Measurements from ENCODE around the gene C1orf185. TPM values are rescaled to one million over a fixed set of nuclear protein-coding genes. Genes with fewer than 3 reads are reported as not detected.
A peak's percentile ranks its signal among the peaks of the same experiment; 100 is the strongest.

C1orf185 gene
- total and polyA plus RNA-seq, 4 donors, result not detected

- Histone ChIP-seq H3K4me1 (ENCODE audit: control insufficient read depth, insufficient read depth, low read length) (no peaks in the 10 kb centered on the region), H3K36me3 (ENCODE audit: control insufficient read depth, insufficient read depth, low read length) (no peaks in the 10 kb centered on the region), H3K27ac (ENCODE audit: low read depth, low read length) (no peak overlapping the region), H3K9me3 (ENCODE audit: control insufficient read depth, insufficient read depth, low read length) (no peaks in the 10 kb centered on the region), H3K27me3 (ENCODE audit: control insufficient read depth, insufficient read depth, low read length) (no peaks in the 10 kb centered on the region), H3K4me3 (ENCODE audit: low read depth, low read length) (no peak overlapping the region)
- no CpG with 5 or more reads among the region's 1 CpG for WGBS (ENCODE audit: insufficient coverage)
- DNase-seq (ENCODE audit: low read depth in 4 of 6, low spot score in 6 of 6), result no peak
These were observed 88.9 kb downstream of the C1orf185 start for GRCh38 chr1:51190961-51191360.

- H3K4me1 ChIP-seq (ENCODE audit: control insufficient read depth, insufficient read depth, low read length), result no peaks in the 10 kb centered on the region
- no peak overlapping the region for H3K4me3 ChIP-seq (ENCODE audit: low read depth, low read length)
- H3K27me3 ChIP-seq (ENCODE audit: control insufficient read depth, insufficient read depth, low read length), result no peaks in the 10 kb centered on the region
- H3K9me3 ChIP-seq (ENCODE audit: control insufficient read depth, insufficient read depth, low read length), result no peaks in the 10 kb centered on the region
- DNase-seq (ENCODE audit: low read depth in 4 of 6, low spot score in 6 of 6), result peak in 5 of 6 donors; percentile 51 to 90 (median 60)
- no peak overlapping the region for H3K27ac ChIP-seq (ENCODE audit: low read depth, low read length)
- 56% methylated on average over 3 of the region's 3 CpGs for WGBS (ENCODE audit: insufficient coverage)
- H3K36me3 ChIP-seq (ENCODE audit: control insufficient read depth, insufficient read depth, low read length), result no peaks in the 10 kb centered on the region
These were observed 90.3 kb downstream of the C1orf185 start for GRCh38 chr1:51192213-51192843.

GRCh38 chr1:51193564-51193963 lies 91.5 kb downstream of the C1orf185 start:
- Histone ChIP-seq H3K4me1 (ENCODE audit: control insufficient read depth, insufficient read depth, low read length) (no peaks in the 10 kb centered on the region), H3K36me3 (ENCODE audit: control insufficient read depth, insufficient read depth, low read length) (no peaks in the 10 kb centered on the region), H3K9me3 (ENCODE audit: control insufficient read depth, insufficient read depth, low read length) (no peaks in the 10 kb centered on the region), H3K27me3 (ENCODE audit: control insufficient read depth, insufficient read depth, low read length) (no peaks in the 10 kb centered on the region), H3K4me3 (ENCODE audit: low read depth, low read length) (no peak overlapping the region), H3K27ac (ENCODE audit: low read depth, low read length) (no peak overlapping the region)
- DNase-seq (ENCODE audit: low read depth in 4 of 6, low spot score in 6 of 6), result no peak

Small RNA genes lying within 50 kb of the gene (small RNA-seq; reads per million reads assigned to genes)
- not detected for gene MIR4421 (ENCODE audit: low replicate concordance)
- not detected for gene MIR6500 (ENCODE audit: low replicate concordance)
- not detected for gene RF00019 (ENCODE audit: low replicate concordance)

Other genes with a start within 250 kb of the C1orf185 start
- gene FAF1, start 142.0 kb upstream of the C1orf185 start, total RNA-seq, result 10 to 100 TPM; 61.3 to 66.9 TPM
- 10 to 100 TPM; 52.9 to 61.9 TPM for gene FAF1, start 142.0 kb upstream of the C1orf185 start, polyA plus RNA-seq (ENCODE audit: insufficient read length in 2 of 2)
- 10 to 100 TPM; 17.1 to 18.9 TPM for gene CDKN2C, start 132.0 kb upstream of the C1orf185 start, total RNA-seq
- 10 to 100 TPM; 17.8 to 20.4 TPM for gene CDKN2C, start 132.0 kb upstream of the C1orf185 start, polyA plus RNA-seq (ENCODE audit: insufficient read length in 2 of 2)
- 100 to 1,000 TPM; 146 to 177 TPM for gene RNF11, start 134.0 kb downstream of the C1orf185 start, total RNA-seq
- gene RNF11, start 134.0 kb downstream of the C1orf185 start, polyA plus RNA-seq (ENCODE audit: insufficient read length in 2 of 2), result 100 to 1,000 TPM; 169 to 203 TPM
- 10 to 100 TPM in 1 of 2 donors, 1 to 10 TPM in 1; 3.3 to 11.4 TPM for gene TTC39A, start 228.3 kb downstream of the C1orf185 start, total RNA-seq
- 10 to 100 TPM; 11.6 to 15.1 TPM for gene TTC39A, start 228.3 kb downstream of the C1orf185 start, polyA plus RNA-seq (ENCODE audit: insufficient read length in 2 of 2)

All from spinal cord (tissue), 10 donors.